SHP77 treated with DMSO at 0.1 percent for 48 hours (cell line): ENCODE results near the gene GFY.
"Not testable (repeated sequence)": the region's sequence is repeated elsewhere in the genome, so short reads cannot be mapped to it uniquely, and the experiment has no call there.

Experiments used
- DNase-seq: peaks from one replicate; lab custom pipeline; 2025; lab: John Stamatoyannopoulos, UW

The GFY gene

GRCh38 chr19:49470615-49470978, 45.4 kb downstream of the GFY start:
- no peak for DNase-seq

- no peak for DNase-seq
Observed at GRCh38 chr19:49472936-49473335, 47.7 kb downstream of the GFY start.

DNA sequence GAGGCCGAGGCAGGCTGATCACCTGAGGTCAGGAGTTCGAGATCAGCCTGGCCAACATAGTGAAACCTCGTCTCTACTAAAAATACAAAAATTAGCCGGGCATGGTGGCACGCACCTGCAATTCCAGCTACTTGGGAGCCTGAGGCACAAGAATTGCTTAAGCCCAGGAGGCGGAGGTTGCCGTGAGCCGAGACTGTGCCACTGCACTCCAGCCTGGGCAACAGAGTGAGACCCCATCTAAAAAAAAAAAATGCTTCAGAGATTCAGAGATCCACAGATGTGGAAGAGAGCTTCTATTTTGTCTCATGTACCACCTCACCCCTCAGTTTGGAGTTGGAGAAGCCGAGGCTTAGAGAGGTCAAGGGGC, 48.3 kb downstream of the GFY start:
- not testable (repeated sequence) for DNase-seq

- no peak for DNase-seq
Observed at GRCh38 chr19:49473868-49474541, 48.8 kb downstream of the GFY start, which contains the start of gene FLT3LG. Gene FLT3LG, plus strand, starts transcription at chr19:49474215. Its CDS starts 425 bp downstream, at chr19:49474640.

GRCh38 chr19:49474542-49474924, 49.3 kb downstream of the GFY start:
- no peak for DNase-seq

DNA sequence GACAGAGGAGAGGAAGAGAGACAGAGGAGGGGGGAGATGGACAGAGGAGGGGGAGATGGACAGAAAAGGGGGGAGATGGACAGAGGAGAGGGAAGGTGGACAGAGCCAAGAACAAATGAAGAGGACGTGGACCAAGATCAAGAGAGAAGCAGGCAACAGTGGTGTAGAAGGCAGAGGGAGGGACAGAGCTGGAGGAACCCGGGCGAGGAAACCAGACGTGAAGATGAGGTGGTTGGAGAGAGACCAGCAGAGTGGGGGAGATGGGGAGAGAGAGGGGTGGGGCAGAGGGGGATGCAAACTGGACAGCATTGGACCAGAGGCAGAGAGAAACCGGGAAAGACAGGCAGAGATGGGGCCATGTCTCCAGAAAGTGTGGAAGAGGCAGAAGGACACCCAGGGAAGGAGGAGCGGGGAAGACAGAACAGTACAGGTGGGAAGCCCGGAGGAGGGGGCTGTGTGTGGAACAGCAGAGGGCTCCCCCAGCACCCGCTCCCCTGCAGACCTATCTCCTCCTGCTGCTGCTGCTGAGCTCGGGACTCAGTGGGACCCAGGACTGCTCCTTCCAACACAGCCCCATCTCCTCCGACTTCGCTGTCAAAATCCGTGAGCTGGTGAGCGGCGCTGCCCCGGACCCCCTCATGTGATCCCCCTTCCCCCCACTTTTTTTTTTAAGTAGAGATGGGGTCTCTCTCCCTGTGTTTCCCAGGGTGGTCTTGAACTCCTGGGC, 50.2 kb downstream of the GFY start:
- no peak for DNase-seq

DNA sequence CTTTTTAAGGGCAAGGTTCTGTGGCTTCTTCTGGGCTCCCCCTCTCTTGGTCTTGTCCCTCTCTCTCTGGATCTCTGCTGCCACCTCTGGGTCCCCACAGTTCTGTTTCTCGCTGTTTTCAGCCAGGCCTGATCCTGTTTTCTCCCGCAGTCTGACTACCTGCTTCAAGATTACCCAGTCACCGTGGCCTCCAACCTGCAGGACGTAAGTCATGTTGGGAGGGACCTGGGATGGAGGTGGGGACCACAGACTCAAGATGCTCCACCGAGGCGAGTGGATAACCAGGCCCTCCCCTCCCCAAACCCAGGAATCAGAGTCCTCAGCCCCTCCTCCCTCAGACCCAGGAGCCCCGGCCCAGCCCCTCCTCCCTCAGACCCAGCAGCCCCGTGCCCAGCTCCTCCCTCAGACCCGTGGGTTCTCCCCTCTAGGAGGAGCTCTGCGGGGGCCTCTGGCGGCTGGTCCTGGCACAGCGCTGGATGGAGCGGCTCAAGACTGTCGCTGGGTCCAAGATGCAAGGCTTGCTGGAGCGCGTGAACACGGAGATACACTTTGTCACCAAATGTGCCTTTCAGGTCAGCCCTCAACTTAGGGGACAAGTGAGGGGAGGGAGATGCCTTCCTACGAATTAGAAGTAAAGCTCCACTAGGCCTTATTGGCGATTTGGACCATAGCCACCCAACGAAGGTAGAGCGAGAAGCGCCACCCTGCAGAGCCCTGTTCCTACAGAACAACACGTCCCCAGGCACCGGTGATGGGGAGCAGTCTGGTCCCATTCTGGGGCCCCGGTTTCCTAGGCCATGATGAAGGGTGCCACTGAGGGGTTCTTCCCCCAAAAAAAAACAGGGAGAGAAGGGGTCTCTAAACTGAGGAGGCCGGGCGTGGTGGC, 51.0 kb downstream of the GFY start:
- peak; percentile 22 for DNase-seq
